ENCODE measurements around the gene PAK6. TPM values are rescaled to one million over a fixed set of nuclear protein-coding genes. Genes with fewer than 3 reads are reported as not detected.

The PAK6 gene
- total RNA-seq, 1 donor, result 0.09 TPM

DNA sequence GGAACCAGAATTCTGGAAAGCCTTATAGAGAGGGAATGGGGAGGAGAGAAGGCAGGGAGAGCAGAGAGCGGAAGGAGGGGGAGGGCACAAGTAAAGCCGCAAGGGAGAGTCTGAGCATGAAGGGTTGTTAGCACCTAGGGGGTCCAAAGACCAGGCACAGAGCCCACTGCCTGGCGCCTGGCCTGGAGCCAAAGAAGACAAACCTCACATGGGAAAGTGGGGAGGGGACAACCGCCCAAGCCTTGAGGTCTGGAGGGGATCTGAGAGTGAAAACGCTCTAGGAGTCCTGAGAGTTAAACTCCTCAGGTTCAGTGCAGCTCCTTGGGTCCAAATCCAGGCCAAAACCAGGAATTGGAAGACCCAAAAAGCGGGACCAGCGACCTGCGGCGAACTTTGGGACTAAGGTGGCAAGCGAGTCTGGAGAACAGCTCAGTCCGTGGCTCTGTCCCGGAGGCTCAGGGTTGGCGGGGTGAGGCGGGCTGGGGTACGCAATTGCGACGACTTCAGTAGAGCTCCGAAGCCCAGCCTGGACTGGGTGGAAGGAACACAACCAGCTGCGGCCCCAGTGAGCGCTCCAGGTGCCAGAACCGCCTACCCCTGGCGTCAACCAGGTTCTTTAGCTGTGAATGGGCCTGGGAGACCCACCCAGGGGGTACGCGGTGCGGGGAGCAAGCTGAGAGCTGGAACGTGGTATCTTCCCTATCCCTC lies 83.8 kb downstream of the PAK6 start:
- H3K4me3 ChIP-seq (ENCODE audit: low read depth, low read length), result peak overlapping the region; percentile 74

DNA sequence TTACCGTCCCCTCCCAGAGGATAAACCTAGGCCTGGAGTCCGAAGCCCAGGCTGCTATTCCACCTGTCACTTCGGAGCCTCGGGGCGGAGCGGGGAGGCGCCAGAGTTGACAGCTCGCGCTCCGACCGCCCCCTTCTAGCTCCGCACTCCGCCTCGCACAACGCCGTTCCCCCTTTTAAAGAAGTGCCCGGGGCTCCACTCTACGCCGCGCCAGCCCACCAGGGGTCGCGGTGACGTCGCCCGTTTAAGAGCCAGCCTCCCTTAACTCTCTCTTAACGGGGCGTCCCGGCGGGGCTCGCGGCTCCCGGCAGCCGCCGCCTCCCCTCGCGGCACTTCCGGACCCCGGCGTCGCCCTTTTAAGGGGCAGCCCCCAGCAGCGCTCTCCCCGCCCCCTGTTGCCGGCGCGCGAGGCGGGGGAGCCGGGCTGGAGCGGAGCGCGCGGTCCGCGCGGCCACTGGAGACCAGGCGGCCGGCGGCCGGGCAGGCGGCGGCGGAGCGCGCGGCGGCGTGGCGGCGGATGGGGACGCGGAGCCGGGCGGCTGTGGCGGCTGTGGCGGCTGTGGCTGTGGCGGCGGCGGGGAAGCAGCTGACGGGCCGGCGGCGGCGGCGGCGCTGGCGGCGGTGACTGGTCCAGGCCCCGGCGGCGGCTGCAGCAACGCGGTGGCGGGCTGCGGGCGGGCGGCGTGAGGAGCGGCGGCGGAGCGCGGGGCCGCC lies 84.5 kb downstream of the PAK6 start, which contains the start of gene INAFM2:
TSS of gene INAFM2 (plus strand) at position 454 of the 714 bp plus-strand sequence. CDS start 364 bp downstream, outside the sequence.
- peak; percentile 88 for DNase-seq (ENCODE audit: low read depth)
- H3K4me3 ChIP-seq (ENCODE audit: low read depth, low read length), result peak within 1 kb of the TSS; percentile 74
- TF ChIP-seq, protein P1, sequence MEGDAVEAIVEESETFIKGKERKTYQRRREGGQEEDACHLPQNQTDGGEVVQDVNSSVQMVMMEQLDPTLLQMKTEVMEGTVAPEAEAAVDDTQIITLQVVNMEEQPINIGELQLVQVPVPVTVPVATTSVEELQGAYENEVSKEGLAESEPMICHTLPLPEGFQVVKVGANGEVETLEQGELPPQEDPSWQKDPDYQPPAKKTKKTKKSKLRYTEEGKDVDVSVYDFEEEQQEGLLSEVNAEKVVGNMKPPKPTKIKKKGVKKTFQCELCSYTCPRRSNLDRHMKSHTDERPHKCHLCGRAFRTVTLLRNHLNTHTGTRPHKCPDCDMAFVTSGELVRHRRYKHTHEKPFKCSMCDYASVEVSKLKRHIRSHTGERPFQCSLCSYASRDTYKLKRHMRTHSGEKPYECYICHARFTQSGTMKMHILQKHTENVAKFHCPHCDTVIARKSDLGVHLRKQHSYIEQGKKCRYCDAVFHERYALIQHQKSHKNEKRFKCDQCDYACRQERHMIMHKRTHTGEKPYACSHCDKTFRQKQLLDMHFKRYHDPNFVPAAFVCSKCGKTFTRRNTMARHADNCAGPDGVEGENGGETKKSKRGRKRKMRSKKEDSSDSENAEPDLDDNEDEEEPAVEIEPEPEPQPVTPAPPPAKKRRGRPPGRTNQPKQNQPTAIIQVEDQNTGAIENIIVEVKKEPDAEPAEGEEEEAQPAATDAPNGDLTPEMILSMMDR (IDR thresholded peaks at IDR 0.05; ENCODE audit: insufficient read depth, low read length), result peak; percentile 68

More for the DNA sequence above, 83.8 kb downstream of the PAK6 start:
- no peak for DNase-seq (ENCODE audit: low read depth)
- TF ChIP-seq, protein P1 (IDR thresholded peaks at IDR 0.05; ENCODE audit: insufficient read depth, low read length), result no peak

DNA sequence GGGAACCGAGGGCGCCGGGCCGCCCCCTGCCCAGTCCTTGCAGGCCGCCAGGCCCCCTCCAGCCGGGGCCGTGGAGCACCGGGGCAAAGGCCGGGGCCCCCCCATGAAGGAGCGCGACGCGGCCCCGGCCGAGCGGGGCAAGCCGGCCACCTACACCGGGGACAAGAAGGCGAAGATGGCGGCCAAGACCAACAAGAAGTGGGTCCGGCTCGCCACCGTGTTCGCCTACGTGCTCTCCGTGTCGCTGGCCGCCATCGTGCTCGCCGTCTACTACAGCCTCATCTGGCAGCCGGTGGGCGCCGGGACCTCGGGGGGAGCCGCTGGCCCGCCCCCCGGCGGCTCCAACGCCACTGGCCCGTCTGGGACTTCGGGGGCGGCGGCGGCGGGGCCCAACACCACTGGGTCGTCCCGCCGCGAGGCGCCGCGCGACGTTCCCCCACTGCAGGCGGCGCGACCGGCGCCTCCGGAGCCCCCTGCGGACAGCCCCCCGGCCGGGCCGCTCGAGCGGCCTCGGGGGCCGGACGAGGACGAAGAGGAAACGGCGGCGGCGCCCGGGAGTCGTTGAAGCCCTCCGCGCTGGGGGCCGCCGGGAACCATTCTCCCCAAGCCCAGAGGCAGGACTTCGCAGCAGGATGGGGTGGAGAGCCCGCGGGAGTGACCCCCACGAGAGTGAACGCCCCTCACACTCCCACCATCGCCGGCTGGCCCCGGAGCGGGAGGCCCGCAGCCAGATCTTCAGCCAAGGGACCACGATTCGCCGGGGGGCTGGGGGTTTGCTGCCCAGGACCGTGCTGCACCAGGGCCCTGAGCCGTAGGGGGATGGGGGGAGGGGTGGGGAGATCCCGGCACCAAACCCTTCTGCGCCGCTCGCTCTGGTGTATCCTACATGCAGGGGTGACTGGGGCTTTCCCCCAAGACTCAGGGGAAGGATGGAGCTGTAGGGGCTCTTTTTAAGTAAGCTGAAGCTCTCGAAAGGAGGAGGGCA lies 85.4 kb downstream of the PAK6 start:
- TF ChIP-seq, protein P1 (IDR thresholded peaks at IDR 0.05; ENCODE audit: insufficient read depth, low read length), result no peak
- H3K4me3 ChIP-seq (ENCODE audit: low read depth, low read length), result peak overlapping the region; percentile 74
- no peak for DNase-seq (ENCODE audit: low read depth)

DNA sequence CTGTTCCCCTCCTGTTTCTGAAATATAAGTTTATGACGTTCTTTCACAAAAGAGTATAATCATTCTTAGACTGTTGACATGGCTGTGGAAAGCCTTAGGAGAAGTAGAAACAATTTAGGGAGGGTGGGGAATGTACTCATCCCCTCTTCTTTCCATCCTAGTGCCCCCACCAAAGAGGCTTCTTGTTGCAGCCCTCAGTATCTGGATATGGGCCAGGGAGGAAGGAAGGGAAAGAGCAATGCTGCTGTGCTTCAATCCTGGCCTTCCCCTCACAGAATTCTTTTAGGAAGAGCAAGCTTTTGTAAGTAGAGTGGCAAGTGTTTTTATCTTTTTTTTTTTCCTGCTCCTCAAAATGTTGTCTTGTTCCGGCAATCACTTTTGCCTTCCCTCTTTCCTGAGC lies 86.3 kb downstream of the PAK6 start:
- peak overlapping the region; percentile 74 for H3K4me3 ChIP-seq (ENCODE audit: low read depth, low read length)
- TF ChIP-seq, protein P1 (IDR thresholded peaks at IDR 0.05; ENCODE audit: insufficient read depth, low read length), result no peak
- no peak for DNase-seq (ENCODE audit: low read depth)

DNA sequence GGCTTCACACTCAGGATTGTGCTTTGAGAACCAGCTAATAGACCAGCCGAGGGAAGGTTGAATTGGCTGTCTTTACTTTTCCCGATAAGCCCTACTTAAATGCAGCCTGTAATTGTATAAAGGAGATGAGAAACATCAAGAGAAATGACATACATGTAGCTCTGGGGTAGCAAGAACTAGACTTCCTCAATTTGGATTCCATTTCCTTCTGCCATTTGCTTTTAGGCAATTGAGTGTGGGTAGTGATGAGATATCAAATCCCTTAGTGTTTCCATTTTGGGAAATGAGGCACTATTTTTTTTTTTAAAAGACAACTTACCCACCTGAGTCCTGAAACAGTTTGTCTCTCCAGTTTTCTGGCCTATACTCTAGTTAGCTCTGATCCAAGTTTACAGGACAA lies 86.8 kb downstream of the PAK6 start:
- no peak overlapping the region for H3K4me3 ChIP-seq (ENCODE audit: low read depth, low read length)
- TF ChIP-seq, protein P1 (IDR thresholded peaks at IDR 0.05; ENCODE audit: insufficient read depth, low read length), result no peak
- no peak for DNase-seq (ENCODE audit: low read depth)

Other genes with a start within 250 kb of the PAK6 start
- 135 and 204 TPM in 2 replicates for gene SRP14, start 199.9 kb upstream of the PAK6 start, total RNA-seq (ENCODE audit: low replicate concordance)
- 2.3 and 10.6 TPM in 2 replicates for gene BMF, start 130.2 kb upstream of the PAK6 start, total RNA-seq (ENCODE audit: low replicate concordance)
- gene BUB1B, start 78.0 kb upstream of the PAK6 start, total RNA-seq (ENCODE audit: low replicate concordance), result 1.3 and 35.2 TPM in 2 replicates
- not detected in 2 replicates for gene ANKRD63, start 44.0 kb downstream of the PAK6 start, total RNA-seq (ENCODE audit: low replicate concordance)
- gene PLCB2, start 68.9 kb downstream of the PAK6 start, total RNA-seq (ENCODE audit: low replicate concordance), result 0.27 TPM in 1 of 2 replicates, not detected in the other
- gene INAFM2, start 84.6 kb downstream of the PAK6 start, total RNA-seq (ENCODE audit: low replicate concordance), result 8.1 and 8.9 TPM in 2 replicates
- gene CCDC9B, start 101.9 kb downstream of the PAK6 start, total RNA-seq (ENCODE audit: low replicate concordance), result 6.7 and 16.2 TPM in 2 replicates
- gene PHGR1, start 112.0 kb downstream of the PAK6 start, total RNA-seq (ENCODE audit: low replicate concordance), result not detected in 2 replicates
- 0.08 and 0.36 TPM in 2 replicates for gene DISP2, start 119.2 kb downstream of the PAK6 start, total RNA-seq (ENCODE audit: low replicate concordance)
- gene KNSTRN, start 143.7 kb downstream of the PAK6 start, total RNA-seq (ENCODE audit: low replicate concordance), result 24.5 and 44.1 TPM in 2 replicates
- gene IVD, start 166.7 kb downstream of the PAK6 start, total RNA-seq (ENCODE audit: low replicate concordance), result 21.9 and 33.6 TPM in 2 replicates
- gene BAHD1, start 201.9 kb downstream of the PAK6 start, total RNA-seq (ENCODE audit: low replicate concordance), result 9.0 and 14.4 TPM in 2 replicates
- 8.8 and 14.9 TPM in 2 replicates for gene CHST14, start 231.9 kb downstream of the PAK6 start, total RNA-seq (ENCODE audit: low replicate concordance)

Measured in fibroblast of the aortic adventitia (primary cell).